Thoracic aorta (tissue), 2 donors: Measurements from ENCODE around the gene ASB1. TPM values are rescaled to one million over a fixed set of nuclear protein-coding genes. Genes with fewer than 3 reads are reported as not detected.

ENCODE experiments used
- ATAC-seq: fragments of 150-250 bp; one replicate; pipeline ENCODE4 v1.8.0; 2017; ENCODE audit warnings: low read depth; ENCODE audit not compliant: insufficient number of reproducible peaks, low FRiP score
- DNase-seq: peaks from one replicate; pipeline ENCODE4 v3.0.0-alpha.2; 2020; ENCODE audit warnings: low spot score
- H3K27ac ChIP-seq, 2 donors: fragments of 200-600 bp; sonication (generic); 1 replicate in 1 of 2; 2 replicates in 1 of 2; pipeline ENCODE4 v1.5.1; 2016; ENCODE audit warnings: mild to moderate bottlenecking in 2 of 2, moderate library complexity in 2 of 2
- H3K27me3 ChIP-seq: fragments of 200-600 bp; sonication (generic); replicated peaks from 2 replicates; pipeline ENCODE4 v1.6.0; 2016; ENCODE audit warnings: mild to moderate bottlenecking; ENCODE audit not compliant: insufficient read depth
- H3K36me3 ChIP-seq: fragments of 200-600 bp; sonication (generic); one replicate; pipeline ENCODE4 v1.5.1; 2016
- H3K4me1 ChIP-seq, 2 donors: fragments of 200-600 bp; sonication (generic); 1 replicate in 1 of 2; 2 replicates in 1 of 2; pipeline versions ENCODE4 v1.5.1 to v1.6.0; 2016; ENCODE audit warnings: low read depth in 2 of 2, mild to moderate bottlenecking in 1 of 2; ENCODE audit not compliant: control insufficient read depth in 1 of 2
- H3K4me3 ChIP-seq: fragments of 200-600 bp; sonication (generic); 2 replicates; pipeline ENCODE4 v1.5.1; 2016; ENCODE audit warnings: mild to moderate bottlenecking
- H3K9me3 ChIP-seq: fragments of 200-600 bp; sonication (generic); 2 replicates; pipeline ENCODE4 v1.5.1; 2016
- CTCF ChIP-seq: fragments of 200-600 bp; sonication (generic); IDR thresholded peaks from one replicate; pipeline ENCODE4 v1.5.1; 2019; ENCODE audit warnings: antibody characterized with exemption
- total RNA-seq, 2 donors: library from RNA; depleted of rRNA; stranded (reverse); fragments of >200 nt; gene quantifications; one replicate each; pipeline versions ENCODE4 v1.1.0 to v1.2.3, GENCODE V29; 2016

ASB1 gene
- total RNA-seq, 2 donors from 2014 or later: 30.3 to 48.7 TPM

GRCh38 chr2:238459081-238459629 is 32.4 kb downstream of the ASB1 start:
- no peaks in the 10 kb centered on the region for H3K9me3 ChIP-seq
- peaks cover 16 to 21% of the 10 kb centered on the region in 2 donors for H3K4me1 ChIP-seq
- no peak for TF ChIP-seq CTCF
- peak overlapping the region; percentile 52 for H3K4me3 ChIP-seq
- DNase-seq (peak; percentile 33), ATAC-seq (peak; percentile 78)
- no peaks in the 10 kb centered on the region for H3K27me3 ChIP-seq
- H3K27ac ChIP-seq: peak overlapping the region; percentile 42 to 80
- H3K36me3 ChIP-seq: no peaks in the 10 kb centered on the region

GRCh38 chr2:238461051-238461450 is 34.3 kb downstream of the ASB1 start:
- no peak for TF ChIP-seq CTCF
- ATAC-seq: no peak

GRCh38 chr2:238461491-238461890 is 34.8 kb downstream of the ASB1 start:
- Histone ChIP-seq H3K4me3 (no peak overlapping the region), H3K27me3 (no peaks in the 10 kb centered on the region), H3K27ac (no peak overlapping the region), H3K36me3 (no peaks in the 10 kb centered on the region), H3K4me1 (peaks cover 16 to 21% of the 10 kb centered on the region in 2 donors), H3K9me3 (no peaks in the 10 kb centered on the region)
- ATAC-seq: no peak
- TF ChIP-seq CTCF: no peak
- no peak for DNase-seq

More at GRCh38 chr2:238461051-238461450, 34.3 kb downstream of the ASB1 start:
- H3K36me3 ChIP-seq: no peaks in the 10 kb centered on the region
- H3K9me3 ChIP-seq: no peaks in the 10 kb centered on the region
- no peak for DNase-seq
- H3K27ac ChIP-seq: no peak overlapping the region
- H3K4me1 ChIP-seq: peaks cover 16 to 21% of the 10 kb centered on the region in 2 donors
- no peak overlapping the region for H3K4me3 ChIP-seq
- H3K27me3 ChIP-seq: no peaks in the 10 kb centered on the region

GRCh38 chr2:238461916-238462315 is 35.2 kb downstream of the ASB1 start:
- Histone ChIP-seq H3K4me1 (peaks cover 16 to 21% of the 10 kb centered on the region in 2 donors), H3K36me3 (no peaks in the 10 kb centered on the region), H3K4me3 (no peak overlapping the region), H3K27me3 (no peaks in the 10 kb centered on the region), H3K9me3 (no peaks in the 10 kb centered on the region), H3K27ac (no peak overlapping the region)
- no peak for TF ChIP-seq CTCF
- DNase-seq (no peak), ATAC-seq (no peak)

- Histone ChIP-seq H3K27ac (no peak overlapping the region), H3K4me3 (no peak overlapping the region), H3K4me1 (peaks cover 20 to 28% of the 10 kb centered on the region in 2 donors), H3K27me3 (no peaks in the 10 kb centered on the region), H3K36me3 (no peaks in the 10 kb centered on the region), H3K9me3 (no peaks in the 10 kb centered on the region)
- peak; percentile 77 for TF ChIP-seq CTCF
- DNase-seq: no peak
- no peak for ATAC-seq
Measured at GRCh38 chr2:238462782-238463396, 36.2 kb downstream of the ASB1 start.
